CD8-positive, alpha-beta memory T cell (primary cell): ENCODE measurements around the gene ELAPOR2. TPM values are rescaled to one million over a fixed set of nuclear protein-coding genes. Genes with fewer than 3 reads are reported as not detected.
"Not testable (repeated sequence)": the region's sequence is repeated elsewhere in the genome, so short reads cannot be mapped to it uniquely, and the experiment has no call there.

ENCODE experiments used
- CTCF ChIA-PET: fragments of 350-600 bp; sonication (Branson Sonifier 250); formaldehyde crosslinking; loops from one replicate; lab custom pipeline; 2021; ENCODE audit warnings: antibody characterized with exemption; lab: Charles Lee
- POLR2A ChIA-PET: fragments of 350-600 bp; sonication (Branson Sonifier 250); formaldehyde crosslinking; loops from one replicate; lab custom pipeline; 2021; ENCODE audit warnings: antibody characterized with exemption; lab: Charles Lee
- DNase-seq, 5 donors: peaks; one replicate each; pipeline versions ENCODE4 v3.0.0 to v3.0.0-alpha.2; 2020 to 2022; ENCODE audit warnings: mixed read lengths in 1 of 5
- H3K27ac ChIP-seq: one replicate; pipeline ENCODE4 v1.7.0; 2013; ENCODE audit warnings: low read depth, mild to moderate bottlenecking, low read length, moderate library complexity
- H3K27me3 ChIP-seq: 2 replicates; pipeline ENCODE4 v1.7.0; 2013; ENCODE audit warnings: low read length, mild to moderate bottlenecking; ENCODE audit not compliant: insufficient read depth, poor library complexity, severe bottlenecking
- H3K36me3 ChIP-seq: 2 replicates; pipeline ENCODE4 v1.7.0; 2013; ENCODE audit warnings: mild to moderate bottlenecking, low read length, moderate library complexity; ENCODE audit not compliant: insufficient read depth
- H3K4me1 ChIP-seq: 2 replicates; pipeline ENCODE4 v1.7.0; 2013; ENCODE audit warnings: mild to moderate bottlenecking, low read length, moderate library complexity; ENCODE audit not compliant: insufficient read depth
- H3K4me3 ChIP-seq: 2 replicates; pipeline ENCODE4 v1.7.0; 2013; ENCODE audit warnings: mild to moderate bottlenecking, low read length
- H3K9me3 ChIP-seq: 2 replicates; pipeline ENCODE4 v1.7.0; 2013; ENCODE audit warnings: mild to moderate bottlenecking, low read length
- H3K27ac Mint-ChIP-seq, 8 donors: one replicate each; pipeline ENCODE4 v1.8.0; 2020 to 2021; ENCODE audit warnings: mixed read lengths in 8 of 8, mild to moderate bottlenecking in 6 of 8, inconsistent platforms in 3 of 8, moderate library complexity in 3 of 8
- H3K27me3 Mint-ChIP-seq, 2 donors: one replicate each; pipeline ENCODE4 v1.8.0; 2020 to 2021; ENCODE audit warnings: mixed read lengths in 2 of 2, mild to moderate bottlenecking in 1 of 2, moderate library complexity in 1 of 2
- H3K36me3 Mint-ChIP-seq, 3 donors: one replicate each; pipeline ENCODE4 v1.8.0; 2020 to 2021; ENCODE audit warnings: mixed read lengths in 3 of 3, inconsistent platforms in 1 of 3, mild to moderate bottlenecking in 1 of 3
- H3K4me1 Mint-ChIP-seq, 3 donors: one replicate each; pipeline ENCODE4 v1.8.0; 2020 to 2021; ENCODE audit warnings: mixed read lengths in 3 of 3, inconsistent platforms in 1 of 3, mild to moderate bottlenecking in 1 of 3
- H3K4me3 Mint-ChIP-seq, 7 donors: one replicate each; pipeline ENCODE4 v1.8.0; 2020 to 2021; ENCODE audit warnings: mixed read lengths in 7 of 7, mild to moderate bottlenecking in 6 of 7, moderate library complexity in 4 of 7, inconsistent platforms in 2 of 7
- H3K9me3 Mint-ChIP-seq, 5 donors: one replicate each; pipeline ENCODE4 v1.8.0; 2020 to 2022; ENCODE audit warnings: mixed read lengths in 5 of 5, mild to moderate bottlenecking in 3 of 5, moderate library complexity in 2 of 5, inconsistent platforms in 1 of 5
- polyA plus RNA-seq: library from polyadenylated mRNA; unstranded; fragments of 300-500 nt; fragmentation: Illumina TruSeq; gene quantifications from one replicate; pipeline ENCODE4 v1.2.3, GENCODE V29; 2021
- total RNA-seq, 2 experiments: library from RNA; stranded (reverse); gene quantifications; one replicate each; pipeline ENCODE4 v1.2.3, GENCODE V29; 2021

Gene ELAPOR2, protein sequence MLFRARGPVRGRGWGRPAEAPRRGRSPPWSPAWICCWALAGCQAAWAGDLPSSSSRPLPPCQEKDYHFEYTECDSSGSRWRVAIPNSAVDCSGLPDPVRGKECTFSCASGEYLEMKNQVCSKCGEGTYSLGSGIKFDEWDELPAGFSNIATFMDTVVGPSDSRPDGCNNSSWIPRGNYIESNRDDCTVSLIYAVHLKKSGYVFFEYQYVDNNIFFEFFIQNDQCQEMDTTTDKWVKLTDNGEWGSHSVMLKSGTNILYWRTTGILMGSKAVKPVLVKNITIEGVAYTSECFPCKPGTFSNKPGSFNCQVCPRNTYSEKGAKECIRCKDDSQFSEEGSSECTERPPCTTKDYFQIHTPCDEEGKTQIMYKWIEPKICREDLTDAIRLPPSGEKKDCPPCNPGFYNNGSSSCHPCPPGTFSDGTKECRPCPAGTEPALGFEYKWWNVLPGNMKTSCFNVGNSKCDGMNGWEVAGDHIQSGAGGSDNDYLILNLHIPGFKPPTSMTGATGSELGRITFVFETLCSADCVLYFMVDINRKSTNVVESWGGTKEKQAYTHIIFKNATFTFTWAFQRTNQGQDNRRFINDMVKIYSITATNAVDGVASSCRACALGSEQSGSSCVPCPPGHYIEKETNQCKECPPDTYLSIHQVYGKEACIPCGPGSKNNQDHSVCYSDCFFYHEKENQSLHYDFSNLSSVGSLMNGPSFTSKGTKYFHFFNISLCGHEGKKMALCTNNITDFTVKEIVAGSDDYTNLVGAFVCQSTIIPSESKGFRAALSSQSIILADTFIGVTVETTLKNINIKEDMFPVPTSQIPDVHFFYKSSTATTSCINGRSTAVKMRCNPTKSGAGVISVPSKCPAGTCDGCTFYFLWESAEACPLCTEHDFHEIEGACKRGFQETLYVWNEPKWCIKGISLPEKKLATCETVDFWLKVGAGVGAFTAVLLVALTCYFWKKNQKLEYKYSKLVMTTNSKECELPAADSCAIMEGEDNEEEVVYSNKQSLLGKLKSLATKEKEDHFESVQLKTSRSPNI
- total RNA-seq: 1 to 10 TPM; 2.4 to 3.3 TPM
- polyA plus RNA-seq: 4.5 TPM

DNA sequence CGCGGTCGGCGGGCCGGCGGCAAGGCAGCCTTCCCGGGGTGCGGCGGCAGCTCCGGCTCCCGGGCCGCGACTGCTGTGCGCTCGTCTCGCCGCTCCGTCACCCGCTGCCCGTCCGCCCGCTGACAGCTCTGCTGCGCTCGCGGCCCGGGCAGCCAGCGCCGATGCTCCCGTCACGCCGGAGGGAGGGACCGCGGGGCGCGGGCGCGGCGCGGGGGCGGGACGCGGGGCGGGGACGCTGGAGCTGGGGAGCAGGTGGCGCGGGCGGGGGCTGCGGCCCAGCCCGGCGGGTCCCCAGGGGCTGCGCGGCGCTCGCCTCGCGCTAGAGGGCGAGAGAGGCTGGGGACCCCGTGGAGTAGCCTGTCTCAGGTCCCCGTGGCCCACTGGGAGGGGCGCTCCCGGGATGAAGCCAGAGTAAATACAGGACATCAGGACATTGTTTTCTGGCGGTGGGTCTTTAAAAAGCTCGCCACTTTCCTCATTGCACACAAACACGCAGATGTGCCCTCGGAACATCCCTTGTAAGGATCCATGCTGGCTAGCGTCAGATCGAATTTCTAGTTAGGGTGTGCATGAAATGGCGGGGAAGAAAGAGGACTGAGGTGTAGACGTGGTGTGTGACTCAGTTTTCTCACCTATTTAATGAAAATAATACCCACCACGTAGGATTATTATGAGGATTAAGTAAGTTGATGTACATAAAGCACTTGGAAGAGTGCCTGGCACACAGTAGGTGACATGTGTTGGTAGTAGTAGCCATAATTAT is at the start of gene ELAPOR2:
Gene ELAPOR2, minus strand, starts transcription at position 130 of the 763 bp plus-strand sequence. CDS start 141 bp downstream, outside the sequence.
- Mint-ChIP-seq H3K27me3 (peaks cover 0 to 13% of the 10 kb centered on the region in 2 donors), H3K36me3 (no peaks in the 10 kb centered on the region), H3K9me3 (no peaks in the 10 kb centered on the region), H3K4me3 (peak within 1 kb of the TSS; percentile 83 to 92 (median 87)), H3K27ac (peak within 1 kb of the TSS; percentile 60 to 91 (median 80)), H3K4me1 (peaks cover 14 to 17% (median 17%) of the 10 kb centered on the region in 3 donors)
- Histone ChIP-seq H3K9me3 (no peaks in the 10 kb centered on the region), H3K4me3 (peak within 1 kb of the TSS; percentile 79), H3K27ac (no peak within 1 kb of the TSS), H3K36me3 (no peaks in the 10 kb centered on the region), H3K4me1 (peaks cover 7% of the 10 kb centered on the region), H3K27me3 (no peaks in the 10 kb centered on the region)
- peak; percentile 68 to 84 (median 78) for DNase-seq
- POLR2A ChIA-PET: interaction anchor here (1.4 kb wide), 1 partner anchor 93 kb away, joined by 9 read pairs; the partner anchor contains the start of gene DMTF1
- CTCF ChIA-PET: interaction anchor here (0.8 to 2.3 kb wide), 5 partner anchors 15 to 160 kb away, joined by 3 to 7 read pairs (median 5); partner anchors contain the start of gene TMEM243

DNA sequence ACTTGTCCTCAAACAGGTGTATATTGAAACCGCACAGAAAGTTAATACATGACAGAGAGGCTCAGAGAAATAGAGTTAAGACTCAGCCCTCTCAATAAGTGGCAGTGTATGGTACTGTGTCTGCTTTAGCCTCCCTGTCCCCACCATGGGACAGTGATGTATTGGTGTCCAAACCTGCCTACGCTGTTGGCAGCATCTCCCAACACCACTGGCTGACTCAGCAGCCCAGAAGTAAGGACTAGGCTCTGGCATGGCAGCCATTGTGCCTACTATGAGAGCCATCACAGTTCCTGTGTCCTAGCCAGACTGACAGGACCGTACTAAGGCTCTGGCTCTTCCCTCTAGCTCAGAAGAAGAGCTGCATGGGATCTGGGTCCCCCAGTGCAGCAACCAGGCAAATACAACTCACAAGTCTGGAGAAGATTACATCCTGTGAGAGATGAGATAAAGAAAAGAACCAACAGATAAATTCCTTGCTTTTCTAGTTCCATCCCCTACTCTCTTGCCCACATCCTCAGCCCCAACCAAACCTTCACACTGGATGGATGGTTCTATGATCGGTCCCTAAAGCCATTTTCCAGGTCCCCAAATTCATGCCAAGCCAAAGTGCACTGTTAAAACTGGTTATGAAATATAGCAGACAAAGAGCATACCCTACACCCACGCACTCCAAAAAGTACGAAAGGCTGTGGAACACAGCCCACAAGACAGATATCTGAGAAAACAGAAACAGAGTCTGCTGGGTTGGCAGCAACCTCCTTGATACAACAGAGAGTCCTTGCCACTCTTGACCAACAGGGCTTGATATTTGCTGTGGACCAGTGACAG is 48.7 kb upstream of the ELAPOR2 start:
- Mint-ChIP-seq H3K4me1 (no peaks in the 10 kb centered on the region), H3K9me3 (no peaks in the 10 kb centered on the region), H3K36me3 (no peaks in the 10 kb centered on the region), H3K4me3 (no peak overlapping the region), H3K27me3 (peaks cover 7 to 28% of the 10 kb centered on the region in 2 donors), H3K27ac (no peak overlapping the region)
- no peaks in the 10 kb centered on the region for H3K4me1 ChIP-seq
- no peak overlapping the region for H3K4me3 ChIP-seq
- no peak for DNase-seq
- no peaks in the 10 kb centered on the region for H3K27me3 ChIP-seq
- H3K36me3 ChIP-seq: no peaks in the 10 kb centered on the region
- H3K9me3 ChIP-seq: no peaks in the 10 kb centered on the region
- ChIA-PET POLR2A (no interaction called here), CTCF (no interaction called here)
- no peak overlapping the region for H3K27ac ChIP-seq

DNA sequence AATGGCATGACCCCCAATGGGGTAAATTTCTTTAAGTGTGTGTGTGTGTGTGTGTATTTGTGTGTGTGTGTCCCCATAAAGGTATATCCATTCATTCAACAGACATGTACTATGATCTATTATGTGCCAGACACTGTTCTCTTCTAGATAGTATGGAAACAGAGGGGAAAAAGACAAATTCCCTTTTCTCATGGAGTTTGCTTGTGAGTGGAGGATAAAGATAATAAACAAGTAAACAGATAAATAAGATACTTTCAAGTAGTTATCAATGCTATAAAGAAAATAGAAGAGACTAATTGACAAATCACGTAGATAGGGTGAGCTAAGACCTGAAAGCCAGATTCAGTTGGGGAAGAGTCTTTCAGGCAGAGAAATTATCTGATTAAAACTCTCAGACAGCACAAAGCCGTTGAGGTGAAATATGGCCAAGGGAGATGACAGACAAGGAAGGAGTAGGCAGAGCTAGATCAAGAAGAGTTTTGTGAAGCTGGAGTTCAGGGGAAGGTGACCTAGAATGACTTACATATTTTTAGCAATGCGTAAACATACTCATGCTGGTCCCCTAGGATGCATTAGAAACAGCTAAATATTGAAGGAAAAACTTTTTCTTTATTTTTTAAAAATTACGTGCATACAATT is 47.6 kb upstream of the ELAPOR2 start:
- Mint-ChIP-seq H3K36me3 (no peaks in the 10 kb centered on the region), H3K4me3 (no peak overlapping the region), H3K4me1 (no peaks in the 10 kb centered on the region), H3K27ac (no peak overlapping the region), H3K9me3 (no peaks in the 10 kb centered on the region), H3K27me3 (peaks cover 7 to 29% of the 10 kb centered on the region in 2 donors)
- H3K27ac ChIP-seq: no peak overlapping the region
- CTCF ChIA-PET: no interaction called here
- no peaks in the 10 kb centered on the region for H3K9me3 ChIP-seq
- H3K36me3 ChIP-seq: no peaks in the 10 kb centered on the region
- no peak overlapping the region for H3K4me3 ChIP-seq
- no peak for DNase-seq
- no peaks in the 10 kb centered on the region for H3K27me3 ChIP-seq
- no peaks in the 10 kb centered on the region for H3K4me1 ChIP-seq
- POLR2A ChIA-PET: no interaction called here

DNA sequence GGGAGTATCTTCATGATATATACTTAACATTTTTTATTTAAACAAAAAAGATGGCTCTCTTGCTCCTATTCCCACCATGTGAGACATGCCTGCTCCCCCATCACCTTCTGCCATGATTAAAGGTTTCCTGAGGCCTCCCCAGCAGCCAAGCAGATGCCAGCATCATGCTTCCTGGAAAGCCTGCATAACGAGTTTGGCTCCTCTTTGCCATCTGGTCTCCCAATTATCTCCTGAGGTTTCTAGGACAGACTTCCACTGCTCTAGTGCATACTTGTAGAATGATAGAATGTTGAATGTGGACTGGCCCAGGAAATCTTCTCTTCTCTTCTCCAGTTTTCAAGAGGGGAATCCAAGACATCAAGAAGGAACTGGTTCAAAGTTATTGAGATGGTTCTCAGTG is 45.9 kb upstream of the ELAPOR2 start:
- no peaks in the 10 kb centered on the region for H3K9me3 Mint-ChIP-seq
- CTCF ChIA-PET: no interaction called here
- no peak overlapping the region for H3K27ac ChIP-seq
- DNase-seq: no peak
- H3K4me1 Mint-ChIP-seq: no peaks in the 10 kb centered on the region
- peaks cover 7 to 33% of the 10 kb centered on the region in 2 donors for H3K27me3 Mint-ChIP-seq
- H3K4me3 ChIP-seq: no peak overlapping the region
- H3K9me3 ChIP-seq: no peaks in the 10 kb centered on the region
- POLR2A ChIA-PET: no interaction called here
- H3K36me3 Mint-ChIP-seq: no peaks in the 10 kb centered on the region
- H3K4me3 Mint-ChIP-seq: no peak overlapping the region
- no peaks in the 10 kb centered on the region for H3K27me3 ChIP-seq
- H3K27ac Mint-ChIP-seq: no peak overlapping the region
- no peaks in the 10 kb centered on the region for H3K4me1 ChIP-seq
- H3K36me3 ChIP-seq: no peaks in the 10 kb centered on the region

DNA sequence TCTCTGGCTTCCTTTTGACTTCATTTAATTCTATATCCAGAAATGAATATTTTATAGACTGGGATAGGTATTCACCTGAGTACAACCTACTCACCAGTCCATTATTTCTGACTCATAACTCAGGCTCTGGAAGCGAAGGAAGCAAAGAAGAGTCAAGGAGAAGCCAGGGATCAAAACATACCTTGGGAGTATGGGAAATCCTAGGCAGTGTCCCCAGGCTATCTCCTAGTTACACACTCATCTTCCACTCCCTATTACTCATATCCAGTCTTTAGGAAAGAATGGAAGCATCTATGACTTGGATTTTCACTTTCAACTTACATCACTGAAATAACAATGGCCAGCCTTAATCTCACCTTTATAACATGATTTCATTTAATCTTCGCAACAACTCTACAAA is 40.9 kb upstream of the ELAPOR2 start:
- DNase-seq: no peak
- ChIA-PET CTCF (no interaction called here), POLR2A (no interaction called here)
- Mint-ChIP-seq H3K27me3 (peaks cover 2 to 11% of the 10 kb centered on the region in 2 donors), H3K36me3 (no peaks in the 10 kb centered on the region), H3K27ac (no peak overlapping the region), H3K9me3 (peaks cover 0 to 4% (median 0%) of the 10 kb centered on the region in 5 donors), H3K4me1 (no peaks in the 10 kb centered on the region), H3K4me3 (no peak overlapping the region)
- Histone ChIP-seq H3K9me3 (no peaks in the 10 kb centered on the region), H3K4me1 (no peaks in the 10 kb centered on the region), H3K27me3 (no peaks in the 10 kb centered on the region), H3K36me3 (no peaks in the 10 kb centered on the region), H3K4me3 (no peak overlapping the region), H3K27ac (no peak overlapping the region)

DNA sequence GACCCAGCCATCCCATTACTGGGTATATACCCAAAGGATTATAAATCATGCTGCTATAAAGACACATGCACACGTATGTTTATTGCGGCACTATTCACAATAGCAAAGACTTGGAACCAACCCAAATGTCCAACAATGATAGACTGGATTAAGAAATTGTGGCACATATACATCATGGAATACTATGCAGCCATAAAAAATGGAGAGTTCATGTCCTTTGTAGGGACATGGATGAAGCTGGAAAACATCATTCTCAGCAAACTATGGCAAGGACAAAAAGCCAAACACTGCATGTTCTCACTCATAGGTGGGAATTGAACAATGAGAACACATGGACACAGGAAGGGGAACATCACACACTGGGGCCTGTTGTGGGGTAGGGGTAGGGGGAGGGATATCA is 37.9 kb upstream of the ELAPOR2 start:
- POLR2A ChIA-PET, H3K27ac ChIP-seq, H3K9me3 Mint-ChIP-seq, H3K36me3 Mint-ChIP-seq, H3K4me1 Mint-ChIP-seq, CTCF ChIA-PET, H3K4me3 ChIP-seq, H3K27ac Mint-ChIP-seq, DNase-seq, H3K36me3 ChIP-seq, H3K4me1 ChIP-seq, H3K4me3 Mint-ChIP-seq, H3K9me3 ChIP-seq, H3K27me3 ChIP-seq: not testable (repeated sequence)
- peaks cover 4 to 29% of the 10 kb centered on the region in 2 donors for H3K27me3 Mint-ChIP-seq

DNA sequence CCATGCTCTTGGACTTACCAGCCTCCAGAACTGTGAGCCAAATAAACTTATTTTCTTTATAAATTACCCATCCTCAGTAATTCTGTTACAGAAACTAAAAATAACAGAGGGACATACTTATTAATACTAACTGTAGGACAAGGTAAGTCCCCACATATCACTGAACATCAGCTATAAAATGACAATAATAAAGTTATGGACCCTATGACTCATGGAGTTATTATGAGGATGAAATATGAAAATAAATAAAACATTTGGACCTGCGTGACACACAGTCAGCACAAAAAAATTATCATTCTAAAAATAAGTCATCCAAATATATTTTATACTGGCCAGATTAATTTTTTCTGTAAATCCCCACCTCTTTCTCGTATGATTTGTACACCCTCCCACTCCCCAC is 34.9 kb upstream of the ELAPOR2 start:
- Histone ChIP-seq H3K27ac (no peak overlapping the region), H3K9me3 (no peaks in the 10 kb centered on the region), H3K4me3 (no peak overlapping the region), H3K27me3 (peaks cover 4% of the 10 kb centered on the region), H3K4me1 (no peaks in the 10 kb centered on the region), H3K36me3 (no peaks in the 10 kb centered on the region)
- no peak for DNase-seq
- ChIA-PET POLR2A (no interaction called here), CTCF (no interaction called here)
- Mint-ChIP-seq H3K4me1 (no peaks in the 10 kb centered on the region), H3K27me3 (peaks cover 6 to 34% of the 10 kb centered on the region in 2 donors), H3K27ac (no peak overlapping the region), H3K9me3 (peaks cover 0 to 4% (median 0%) of the 10 kb centered on the region in 5 donors), H3K4me3 (no peak overlapping the region), H3K36me3 (no peaks in the 10 kb centered on the region)
